Transverse colon (tissue), 4 donors: ENCODE measurements around the gene RGS9BP. TPM values are rescaled to one million over a fixed set of nuclear protein-coding genes. Genes with fewer than 3 reads are reported as not detected.
A peak's percentile ranks its signal among the peaks of the same experiment; 100 is the strongest.

Experiments
- DNase-seq: peaks from one replicate; pipeline ENCODE4 v3.0.0-alpha.2; 2019
- H3K27ac ChIP-seq, 4 donors: fragments of 200-600 bp; sonication (generic); 2 replicates each; pipeline ENCODE4 v1.5.1; 2016 to 2018; ENCODE audit warnings: inconsistent platforms in 4 of 4
- H3K27me3 ChIP-seq: fragments of 200-600 bp; sonication (generic); 2 replicates; pipeline ENCODE4 v1.5.1; 2017; ENCODE audit warnings: inconsistent platforms
- H3K36me3 ChIP-seq, 4 donors: fragments of 200-600 bp; sonication (generic); 2 replicates each; pipeline ENCODE4 v1.5.1; 2017 to 2019; ENCODE audit warnings: inconsistent platforms in 4 of 4
- H3K4me1 ChIP-seq, 4 donors: fragments of 200-600 bp; sonication (generic); 2 replicates each; pipeline ENCODE4 v1.5.1; 2017 to 2020; ENCODE audit warnings: inconsistent platforms in 4 of 4
- H3K4me3 ChIP-seq, 4 donors: fragments of 200-600 bp; sonication (generic); 1 replicate in 1 of 4; 2 replicates in 3 of 4; pipeline versions ENCODE4 v1.5.1 to v1.6.1; 2017 to 2019; ENCODE audit warnings: inconsistent platforms in 4 of 4
- H3K9me3 ChIP-seq, 2 donors: fragments of 200-600 bp; sonication (generic); 2 replicates each; pipeline ENCODE4 v1.5.1; 2017 to 2019; ENCODE audit warnings: inconsistent platforms in 2 of 2
- CTCF ChIP-seq, 5 experiments: fragments of 200-600 bp in 3 of 5; fragments of 450-650 bp in 2 of 5; sonication (generic) in 3 of 5; IDR thresholded peaks; 1 replicate in 2 of 5; 2 replicates in 3 of 5; pipeline ENCODE4 v1.5.1; 2016 to 2017; ENCODE audit warnings: antibody characterized with exemption in 5 of 5, inconsistent platforms in 3 of 5, mild to moderate bottlenecking in 2 of 5, moderate library complexity in 1 of 5
- EP300 ChIP-seq: sonication (generic); formaldehyde crosslinking; IDR thresholded peaks from one replicate; pipeline ENCODE4 v1.6.1; 2017; ENCODE audit warnings: antibody characterized with exemption, low read depth
- POLR2A ChIP-seq: fragments of 450-650 bp; IDR thresholded peaks from one replicate; pipeline ENCODE4 v1.6.1; 2016; ENCODE audit warnings: antibody characterized with exemption, mild to moderate bottlenecking, moderate library complexity
- POLR2AphosphoS5 ChIP-seq, 3 donors: sonication (generic); formaldehyde crosslinking; IDR thresholded peaks; one replicate each; pipeline ENCODE4 v1.6.1; 2016; ENCODE audit warnings: antibody characterized with exemption in 3 of 3
- WGBS, 2 donors: methylation state at CpG; one replicate each; pipeline ENCODE4 v1.1.5; 2018; ENCODE audit warnings: low coverage in 1 of 2; 5-methylcytosine and 5-hydroxymethylcytosine counted together
- in situ Hi-C, 4 donors: fragments of 200-750 bp; cut with MboI; loops; one replicate each; pipeline versions ENCODE4 v1.15.0 to v1.15.1; 2017; ENCODE audit warnings: low sequenced_read_pairs in 3 of 4, low pct_ligation_motif_present in 1 of 4, low pct_unique_long_range_greater_than_20kb in 1 of 4
- intact Hi-C: fragments of 100-400 bp; cut with DNase I; formaldehyde crosslinking; loops from one replicate; pipeline ENCODE4 v1.15.1; 2023; ENCODE audit warnings: low total_unique reads
- total RNA-seq, 4 donors: library from RNA; depleted of rRNA; stranded (reverse); fragments of >200 nt; gene quantifications; one replicate each; pipeline ENCODE4 v1.1.0, GENCODE V29; 2016

RGS9BP gene
- total RNA-seq, 4 donors from 2014 or later = 0.14 to 0.60 (median 0.16) TPM; not detected in 1

DNA sequence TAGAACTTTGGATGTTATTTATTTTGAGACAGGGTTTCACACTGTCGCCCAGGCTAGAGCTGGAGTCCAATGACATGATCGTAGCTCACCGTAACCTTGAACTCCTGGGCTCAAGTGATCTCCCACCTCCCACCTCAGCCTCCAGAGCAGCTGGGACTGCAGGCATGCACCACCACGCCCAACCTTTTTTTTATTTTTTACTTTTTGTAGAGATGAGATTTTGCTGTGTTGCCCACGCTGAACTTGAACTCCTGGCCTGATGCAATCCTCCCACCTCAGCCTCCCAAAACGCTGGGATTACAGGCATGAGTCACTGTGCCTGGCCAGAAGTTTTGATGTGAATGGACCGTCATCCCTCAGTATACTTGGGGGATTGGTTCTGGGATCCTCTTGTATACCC is 14.3 kb upstream of the RGS9BP start:
- intact Hi-C loops = no loop called here
- no peak overlapping the region for H3K4me3 ChIP-seq
- H3K27me3 ChIP-seq = no peaks in the 10 kb centered on the region
- peaks cover 0 to 14% (median 5%) of the 10 kb centered on the region in 4 donors for H3K36me3 ChIP-seq
- no peaks in the 10 kb centered on the region for H3K9me3 ChIP-seq
- H3K4me1 ChIP-seq = no peaks in the 10 kb centered on the region
- in situ Hi-C loops = no loop called here
- no peak overlapping the region for H3K27ac ChIP-seq
- TF ChIP-seq CTCF (IDR thresholded peaks at IDR 0.05) (no peak), POLR2AphosphoS5 (IDR thresholded peaks at IDR 0.05) (no peak)
- WGBS, 2 donors = 91 to 94% methylated on average over 3 to 7 of the region's 7 CpGs
- DNase-seq = no peak

DNA sequence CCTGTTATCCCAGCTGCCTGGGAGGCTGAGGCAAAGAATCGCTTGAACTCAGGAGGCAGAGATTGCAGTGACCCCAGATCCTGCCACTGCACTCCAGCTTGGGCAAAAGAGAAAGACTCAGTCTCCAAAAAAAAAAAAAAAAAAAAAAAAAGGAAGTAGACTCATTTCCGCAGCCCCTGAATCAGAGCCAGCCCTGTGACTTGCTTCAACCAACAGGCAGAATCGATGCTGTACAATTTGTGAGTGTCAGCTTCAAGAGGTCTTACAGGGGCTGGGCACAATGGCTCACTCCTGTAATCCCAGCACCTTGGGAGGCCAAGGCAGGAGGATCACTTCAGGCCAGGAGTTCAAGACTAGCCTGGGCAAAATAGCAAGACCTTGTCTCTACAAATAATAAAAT is 13.5 kb upstream of the RGS9BP start:
- Histone ChIP-seq H3K4me1 (no peaks in the 10 kb centered on the region), H3K27ac (no peak overlapping the region), H3K4me3 (no peak overlapping the region), H3K27me3 (no peaks in the 10 kb centered on the region), H3K9me3 (no peaks in the 10 kb centered on the region), H3K36me3 (peaks cover 0 to 16% (median 5%) of the 10 kb centered on the region in 4 donors)
- 60 to 70% methylated on average over 1 to 3 of the region's 3 CpGs for whole genome bisulfite sequencing, 2 donors
- intact Hi-C loops (no loop called here), in situ Hi-C loops (no loop called here)
- DNase-seq = no peak
- TF ChIP-seq CTCF (IDR thresholded peaks at IDR 0.05) (no peak), POLR2A (no peak), EP300 (no peak), POLR2AphosphoS5 (IDR thresholded peaks at IDR 0.05) (no peak)

- TF ChIP-seq EP300 (no peak), CTCF (IDR thresholded peaks at IDR 0.05) (no peak), POLR2A (no peak), POLR2AphosphoS5 (IDR thresholded peaks at IDR 0.05) (no peak)
- H3K4me1 ChIP-seq = peaks cover 0 to 12% (median 9%) of the 10 kb centered on the region in 4 donors
- H3K4me3 ChIP-seq = no peak overlapping the region
- H3K9me3 ChIP-seq = no peaks in the 10 kb centered on the region
- WGBS, 2 donors = 86 to 93% methylated on average over 5 to 6 of the region's 6 CpGs
- H3K36me3 ChIP-seq = peaks cover 0 to 5% (median 0%) of the 10 kb centered on the region in 4 donors
- in situ Hi-C loops (no loop called here), intact Hi-C loops (no loop called here)
- no peak for DNase-seq
- no peak overlapping the region for H3K27ac ChIP-seq
- no peaks in the 10 kb centered on the region for H3K27me3 ChIP-seq
Observed at GRCh38 chr19:32666084-32666483, 9.6 kb upstream of the RGS9BP start.

DNA sequence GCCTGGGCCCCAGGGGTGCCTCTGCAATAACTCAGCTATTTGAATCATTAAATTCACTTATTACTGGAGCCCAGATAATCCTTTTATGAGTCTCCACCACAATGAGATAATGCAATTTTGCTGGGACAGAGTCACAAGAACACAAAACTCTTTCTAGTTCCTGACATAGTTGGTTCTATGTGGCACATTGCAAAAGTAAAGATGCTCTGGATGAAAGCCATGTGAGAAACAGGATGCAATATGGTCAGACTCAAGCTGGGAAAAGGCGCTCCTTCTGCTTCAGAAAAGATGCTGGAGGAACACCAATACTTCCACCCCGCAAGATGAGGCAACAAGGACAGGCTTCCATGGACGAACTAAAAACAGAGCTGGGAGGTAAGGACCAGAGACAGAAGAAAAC is 6.3 kb upstream of the RGS9BP start:
- Histone ChIP-seq H3K4me3 (no peak overlapping the region), H3K36me3 (peaks cover 0 to 5% (median 0%) of the 10 kb centered on the region in 4 donors), H3K27ac (peak overlapping the region in 1 of 4 donors; percentile 46), H3K27me3 (no peaks in the 10 kb centered on the region), H3K9me3 (no peaks in the 10 kb centered on the region), H3K4me1 (peaks cover 7 to 26% (median 21%) of the 10 kb centered on the region in 4 donors)
- DNase-seq = no peak
- intact Hi-C loops = no loop called here
- 84% methylated on average over 3 of the region's 3 CpGs; no CpG with 5 or more reads in 1 of the 2 donors for WGBS, 2 donors
- in situ Hi-C loops = no loop called here
- TF ChIP-seq POLR2AphosphoS5 (IDR thresholded peaks at IDR 0.05) (no peak), CTCF (IDR thresholded peaks at IDR 0.05) (no peak), POLR2A (no peak), EP300 (no peak)
